Stimulated activated CD4-positive, alpha-beta T cell treated with anti-CD3 and anti-CD28 coated beads, Interleukin-12 subunit alpha, Interleukin-12 subunit beta, amount 100 ng/mL, for 24 hours (primary cell): Measurements from ENCODE around the gene CISTR.
"Not testable (repeated sequence)": the region's sequence is repeated elsewhere in the genome, so short reads cannot be mapped to it uniquely, and the experiment has no call there.

Experiments
- DNase-seq, 2 experiments: peaks; one replicate each; pipeline ENCODE4 v3.0.0-alpha.2; 2020; ENCODE audit warnings: low read depth in 2 of 2

CISTR gene

DNA sequence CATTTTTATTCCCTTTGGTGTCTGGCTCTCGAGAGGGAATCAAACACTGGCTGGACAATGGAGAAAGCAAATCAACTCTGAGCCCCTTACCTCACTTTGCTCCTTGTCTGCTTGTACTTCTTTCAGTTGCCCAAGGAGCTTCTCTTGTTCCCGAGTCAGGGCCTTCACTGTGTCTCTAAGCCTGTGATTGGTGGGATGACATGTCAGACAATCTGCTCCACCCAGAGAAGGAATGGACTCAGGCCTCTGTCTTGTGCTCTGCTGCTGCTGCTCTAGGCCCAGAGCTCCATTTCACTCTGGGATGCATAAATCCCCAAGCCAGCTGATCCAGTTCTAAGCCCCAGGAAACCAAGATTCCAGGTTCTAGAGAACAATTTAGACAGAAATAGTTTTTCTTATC, 32.1 kb downstream of the CISTR start:
- no peak for DNase-seq

GRCh38 chr12:53718567-53718966, 33.2 kb downstream of the CISTR start:
- DNase-seq = not testable (repeated sequence)

DNA sequence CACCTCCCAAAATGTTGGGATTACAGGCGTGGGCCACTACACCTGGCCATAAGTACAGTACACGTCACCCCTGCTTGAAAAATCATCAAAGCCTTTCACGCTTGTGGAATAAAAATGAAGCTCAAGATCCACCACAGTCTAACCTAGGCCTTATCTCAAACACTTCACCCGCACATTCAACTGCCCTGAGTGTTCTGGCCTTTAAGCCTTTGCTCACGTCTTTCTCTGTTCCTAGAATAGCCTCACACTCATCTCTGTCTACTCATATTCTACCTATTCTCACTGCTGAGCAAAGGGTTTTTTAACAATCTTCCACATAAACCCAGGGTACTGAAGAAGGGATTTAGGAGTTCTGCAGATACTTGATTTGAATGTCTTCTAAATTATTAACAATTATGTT, 34.5 kb downstream of the CISTR start:
- DNase-seq = no peak

GRCh38 chr12:53714004-53714403, 37.8 kb downstream of the CISTR start:
- no peak for DNase-seq

GRCh38 chr12:53713516-53713915, 38.3 kb downstream of the CISTR start:
- DNase-seq = no peak

DNA sequence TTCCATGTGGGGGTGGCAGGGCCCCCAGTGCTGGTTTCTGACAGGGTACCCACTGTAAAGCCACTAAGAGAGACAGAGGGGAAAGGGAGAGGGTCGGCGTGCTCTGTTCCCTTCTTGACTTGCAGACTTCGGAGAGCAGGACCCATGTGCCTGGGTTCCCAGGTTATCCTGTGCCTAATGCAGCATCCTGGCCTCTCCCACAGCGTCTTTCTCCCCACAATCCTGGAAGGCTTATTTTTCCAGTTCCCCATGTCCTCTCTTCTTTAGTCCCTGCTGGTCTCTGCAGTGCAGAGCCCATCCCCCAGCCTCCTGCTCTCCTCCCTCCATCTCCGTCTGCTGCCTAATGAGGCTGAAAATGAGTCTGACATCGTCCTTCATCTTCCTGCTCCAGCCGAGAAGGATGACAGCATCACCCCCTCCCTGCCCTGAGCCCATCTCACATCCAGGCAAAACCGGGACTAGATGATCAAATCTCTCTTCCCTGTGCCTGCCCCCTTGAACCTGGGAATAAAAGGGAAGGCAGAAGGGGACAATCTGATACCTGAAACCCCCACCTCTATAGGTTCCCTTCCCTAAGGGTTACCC, 39.6 kb downstream of the CISTR start:
- no peak for DNase-seq

GRCh38 chr12:53710091-53710490, 41.7 kb downstream of the CISTR start:
- no peak for DNase-seq

GRCh38 chr12:53709671-53710070, 42.1 kb downstream of the CISTR start:
- DNase-seq = no peak

DNA sequence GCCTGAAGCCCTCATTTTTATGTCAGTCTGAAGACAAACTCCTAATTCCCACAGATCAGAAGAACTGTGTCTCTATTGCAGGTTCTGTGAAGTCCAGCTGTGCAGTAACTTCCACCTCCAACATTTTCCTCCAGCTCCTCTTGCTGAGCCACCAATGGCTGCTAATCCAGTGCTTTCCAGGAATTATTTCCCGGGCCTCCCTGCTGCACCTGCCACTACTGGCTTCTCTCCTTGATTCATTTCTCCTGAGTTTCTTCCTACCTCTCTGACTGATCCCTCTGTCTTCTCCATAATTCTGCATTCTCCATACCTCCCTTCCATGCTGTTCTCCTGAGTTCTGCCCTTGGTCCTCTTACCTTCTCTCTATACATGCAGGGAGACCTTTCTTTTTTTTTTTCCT, 45.7 kb downstream of the CISTR start:
- no peak for DNase-seq

DNA sequence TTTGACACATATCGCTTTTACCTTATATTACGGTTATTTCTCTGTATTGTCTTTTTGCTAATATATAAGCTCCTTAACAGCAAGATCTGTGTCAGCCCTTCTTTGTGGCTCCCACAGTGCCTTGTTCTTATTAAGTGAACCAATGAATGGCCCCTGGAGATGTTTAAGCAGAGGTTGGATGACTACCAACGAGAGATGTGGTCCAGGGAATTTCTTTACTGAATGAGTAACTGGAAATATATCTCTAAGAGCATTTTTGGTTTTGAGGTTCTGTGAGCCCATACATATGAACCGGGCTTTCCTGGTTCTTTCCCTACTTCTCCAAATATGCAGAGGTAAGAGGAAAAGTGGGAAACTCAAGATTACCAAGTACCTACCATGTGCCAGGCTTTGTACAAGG, 48.0 kb downstream of the CISTR start:
- DNase-seq = no peak

DNA sequence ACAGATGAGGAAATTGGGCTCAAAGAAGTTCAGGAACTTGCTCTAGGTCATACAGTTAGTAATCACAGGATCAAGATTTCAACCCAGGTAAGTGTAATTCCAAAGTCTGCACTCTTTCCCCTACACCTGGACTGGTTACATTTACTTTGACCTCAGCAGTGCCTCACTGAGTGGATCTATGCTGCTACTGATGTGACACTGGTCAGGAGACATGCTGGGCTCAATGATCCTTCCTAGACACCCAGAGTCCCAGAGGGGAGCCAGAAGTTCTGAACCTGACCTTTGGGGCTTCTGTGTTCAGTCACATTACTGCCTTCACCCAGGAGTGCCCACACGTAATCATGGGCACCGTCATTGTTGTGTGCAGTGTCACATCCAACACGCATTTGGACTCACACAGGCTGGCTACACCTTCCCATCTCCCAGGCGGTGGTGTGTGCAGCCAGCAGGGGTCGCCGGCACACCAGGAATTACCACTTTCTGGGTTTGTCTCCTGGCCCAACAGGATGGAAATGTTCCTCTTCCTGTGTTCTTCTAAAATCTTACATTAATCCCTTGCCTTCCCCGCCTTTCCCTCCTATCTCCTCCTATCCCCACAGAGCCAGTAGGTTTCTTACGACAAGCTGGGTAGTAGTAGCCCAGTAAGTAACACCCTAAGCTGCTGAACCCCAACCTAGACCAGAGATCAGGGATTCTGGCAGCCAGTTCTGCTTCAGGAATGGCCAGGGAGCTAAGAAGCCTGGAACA, 50.1 kb downstream of the CISTR start:
- DNase-seq = peak; percentile 56 to 72

DNA sequence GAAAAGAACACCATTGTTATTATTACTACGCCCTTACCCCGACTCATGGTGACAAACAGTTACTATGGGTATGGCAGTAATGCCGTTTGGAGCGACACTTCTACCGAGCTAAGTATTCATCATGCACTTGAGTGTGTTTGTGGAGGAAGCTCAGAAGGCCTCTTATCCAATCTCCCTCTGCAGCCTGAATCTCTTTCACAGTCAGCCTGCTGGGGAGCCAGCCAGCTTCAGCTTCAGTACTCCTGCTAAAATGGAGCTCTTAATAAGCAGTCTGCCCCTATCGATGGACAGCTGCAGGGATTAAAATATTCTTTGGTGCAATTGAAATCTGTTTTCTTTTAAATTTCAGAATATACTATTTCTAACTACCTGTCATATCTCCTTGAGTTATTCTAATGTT, 51.2 kb downstream of the CISTR start:
- DNase-seq = no peak

GRCh38 chr12:53699678-53700025, 52.1 kb downstream of the CISTR start:
- no peak for DNase-seq

- no peak for DNase-seq
Observed at GRCh38 chr12:53698948-53699677, 52.7 kb downstream of the CISTR start.

DNA sequence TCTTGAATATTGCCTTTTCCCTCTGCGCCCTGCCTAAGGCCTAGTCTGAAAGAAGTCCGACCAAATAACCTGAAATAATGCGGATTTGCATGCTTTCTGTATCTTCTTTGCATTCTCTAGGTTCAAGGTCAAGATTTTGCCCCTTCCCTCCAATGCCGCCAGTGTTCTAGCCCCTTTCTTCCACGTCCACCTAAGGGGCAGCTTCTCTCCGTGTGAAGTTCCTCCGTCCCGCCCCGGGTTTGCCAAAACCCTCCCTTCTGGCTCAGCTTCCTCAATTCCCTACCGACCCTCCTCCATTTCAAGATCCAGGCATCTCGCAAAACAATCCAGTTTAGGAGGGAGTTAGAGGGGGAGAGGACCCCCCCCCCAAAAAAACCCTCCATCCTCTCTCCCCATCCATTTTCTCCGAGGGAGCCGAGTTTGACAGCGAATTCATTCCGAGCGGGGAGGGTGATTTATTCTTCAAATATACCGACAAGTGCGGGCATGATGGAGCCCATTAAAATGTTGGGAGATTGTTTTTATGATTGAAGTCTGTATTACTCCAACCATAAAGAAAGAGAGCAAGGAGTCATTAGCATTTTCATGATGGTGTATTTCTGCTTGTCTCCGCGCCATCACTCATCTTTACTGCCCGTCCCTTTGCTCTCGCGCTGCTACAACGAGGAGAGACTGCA, 55.0 kb downstream of the CISTR start:
- no peak for DNase-seq
